Measurements from ENCODE around the gene HOXB6. TPM values are rescaled to one million over a fixed set of nuclear protein-coding genes. Genes with fewer than 3 reads are reported as not detected.

Gene HOXB6
- total RNA-seq (1 to 10 TPM; 2.0 to 4.3 TPM), polyA plus RNA-seq (ENCODE audit: insufficient read depth, low read depth, low replicate concordance) (3.0 TPM)
- long read RNA-seq, donor 1, partial matches to known transcripts, result 5 of 5 reads
- long read RNA-seq, donor 1, other reads (novel, unspliced or antisense), result 0 of 5 reads
- long read RNA-seq, donor 2, result 0 reads

GRCh38 chr17:48604770-48605329 is at the start of gene HOXB6:
HOXB6 (minus strand) TSS chr17:48604986; CDS start chr17:48598150, 6,836 bp downstream.
- DNase-seq, result no peak
- H3K4me1 ChIP-seq, result peaks cover 4% of the 10 kb centered on the region
- intact Hi-C loops (cut with DNase I; ENCODE audit: low total_unique reads), result no loop called here
- no peak within 1 kb of the TSS for H3K27ac ChIP-seq
- no peaks in the 10 kb centered on the region for H3K36me3 ChIP-seq (ENCODE audit: low read depth, missing control alignments)
- 3 to 5% methylated on average over 16 of the region's 16 CpGs for WGBS, 2 donors
- H3K9me3 ChIP-seq, result no peaks in the 10 kb centered on the region
- TF ChIP-seq, protein P1, sequence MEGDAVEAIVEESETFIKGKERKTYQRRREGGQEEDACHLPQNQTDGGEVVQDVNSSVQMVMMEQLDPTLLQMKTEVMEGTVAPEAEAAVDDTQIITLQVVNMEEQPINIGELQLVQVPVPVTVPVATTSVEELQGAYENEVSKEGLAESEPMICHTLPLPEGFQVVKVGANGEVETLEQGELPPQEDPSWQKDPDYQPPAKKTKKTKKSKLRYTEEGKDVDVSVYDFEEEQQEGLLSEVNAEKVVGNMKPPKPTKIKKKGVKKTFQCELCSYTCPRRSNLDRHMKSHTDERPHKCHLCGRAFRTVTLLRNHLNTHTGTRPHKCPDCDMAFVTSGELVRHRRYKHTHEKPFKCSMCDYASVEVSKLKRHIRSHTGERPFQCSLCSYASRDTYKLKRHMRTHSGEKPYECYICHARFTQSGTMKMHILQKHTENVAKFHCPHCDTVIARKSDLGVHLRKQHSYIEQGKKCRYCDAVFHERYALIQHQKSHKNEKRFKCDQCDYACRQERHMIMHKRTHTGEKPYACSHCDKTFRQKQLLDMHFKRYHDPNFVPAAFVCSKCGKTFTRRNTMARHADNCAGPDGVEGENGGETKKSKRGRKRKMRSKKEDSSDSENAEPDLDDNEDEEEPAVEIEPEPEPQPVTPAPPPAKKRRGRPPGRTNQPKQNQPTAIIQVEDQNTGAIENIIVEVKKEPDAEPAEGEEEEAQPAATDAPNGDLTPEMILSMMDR (IDR thresholded peaks at IDR 0.05), result no peak
- TF ChIP-seq POLR2A (IDR thresholded peaks at IDR 0.05), result no peak
- peaks cover 7% of the 10 kb centered on the region for H3K27me3 ChIP-seq
- no peak within 1 kb of the TSS for H3K4me3 ChIP-seq

DNA sequence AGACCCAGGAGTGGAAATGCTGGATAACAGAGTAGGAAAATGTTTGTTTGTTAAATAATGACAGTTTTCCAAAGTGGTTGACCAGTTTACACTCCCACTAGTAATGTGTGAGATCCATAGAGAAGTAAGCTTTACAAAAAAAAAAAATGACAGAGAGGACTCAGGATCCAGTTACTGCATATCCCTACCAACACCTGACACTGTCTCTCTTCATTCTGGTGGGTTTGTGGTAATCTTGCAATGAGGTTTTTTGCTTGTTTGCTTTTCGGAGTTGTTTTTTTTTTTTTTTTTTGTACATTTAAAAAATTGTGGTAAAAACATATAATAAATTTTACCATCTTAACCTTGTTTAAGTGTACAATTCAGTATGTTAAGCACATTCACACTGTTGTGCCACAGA is 45.0 kb upstream of the HOXB6 start:
- DNase-seq, result no peak
- Histone ChIP-seq H3K4me1 (peaks cover 7% of the 10 kb centered on the region), H3K27me3 (no peaks in the 10 kb centered on the region), H3K36me3 (ENCODE audit: low read depth, missing control alignments) (no peaks in the 10 kb centered on the region), H3K27ac (no peak overlapping the region), H3K9me3 (no peaks in the 10 kb centered on the region), H3K4me3 (no peak overlapping the region)
- 70 to 88% methylated on average over 1 of the region's 1 CpG for WGBS, 2 donors
- no peak for TF ChIP-seq POLR2A (IDR thresholded peaks at IDR 0.05)
- TF ChIP-seq, protein P1 (IDR thresholded peaks at IDR 0.05), result no peak
- intact Hi-C loops (cut with DNase I; ENCODE audit: low total_unique reads), result no loop called here

- DNase-seq, result no peak
- no peaks in the 10 kb centered on the region for H3K27me3 ChIP-seq
- intact Hi-C loops (cut with DNase I; ENCODE audit: low total_unique reads), result no loop called here
Measured at GRCh38 chr17:48647963-48648245, 43.1 kb upstream of the HOXB6 start.

DNA sequence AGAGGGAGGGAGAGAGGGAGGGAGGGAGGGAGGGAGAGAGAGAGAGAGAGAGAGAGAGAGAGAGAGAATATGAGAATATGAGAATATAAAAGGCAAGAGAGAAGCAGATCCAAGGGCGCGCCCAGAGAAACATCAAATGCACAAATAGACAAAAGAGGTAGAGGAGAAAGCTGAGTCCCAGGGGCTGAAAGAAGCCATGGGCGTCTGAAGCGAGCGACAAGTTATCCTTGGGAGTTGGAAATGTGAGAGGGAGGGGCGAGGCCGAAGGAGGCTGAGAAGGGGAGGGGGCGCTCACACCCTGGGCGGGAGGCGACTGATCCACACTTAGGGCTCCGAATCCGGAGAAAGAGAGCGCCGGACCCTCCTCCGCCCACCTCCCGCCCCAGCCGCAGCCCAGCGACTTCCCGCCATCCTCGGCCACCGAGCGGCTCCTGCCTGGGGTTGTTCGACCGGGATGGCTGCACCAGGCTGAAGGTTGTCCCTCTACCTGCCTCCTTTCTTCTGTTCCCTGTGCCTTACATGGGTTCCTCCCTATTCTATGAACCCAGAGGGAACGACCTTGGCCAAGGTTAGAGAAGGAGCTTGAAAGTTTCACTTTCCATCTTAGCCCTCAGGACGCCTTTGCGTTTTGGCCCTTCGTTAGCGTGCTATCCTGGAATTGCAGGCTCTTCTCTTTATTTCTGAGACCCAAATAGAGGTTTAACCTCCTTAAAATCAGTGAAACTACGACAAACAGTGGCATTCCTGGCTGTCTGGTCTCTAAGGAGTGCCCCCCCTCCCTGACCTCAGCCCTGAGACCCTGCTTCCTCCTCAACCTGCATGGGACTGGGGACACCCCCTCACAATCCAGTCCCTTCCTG is 42.5 kb upstream of the HOXB6 start:
- TF ChIP-seq, protein P1 (IDR thresholded peaks at IDR 0.05), result no peak
- no peak for TF ChIP-seq POLR2A (IDR thresholded peaks at IDR 0.05)
- Histone ChIP-seq H3K27me3 (no peaks in the 10 kb centered on the region), H3K4me1 (peaks cover 7% of the 10 kb centered on the region), H3K9me3 (no peaks in the 10 kb centered on the region), H3K36me3 (ENCODE audit: low read depth, missing control alignments) (no peaks in the 10 kb centered on the region), H3K4me3 (peak overlapping the region; percentile 18 to 46), H3K27ac (no peak overlapping the region)
- WGBS, 2 donors, result 1 to 2% methylated on average over 26 to 30 of the region's 30 CpGs
- no peak for DNase-seq
- intact Hi-C loops (cut with DNase I; ENCODE audit: low total_unique reads), result no loop called here

More at GRCh38 chr17:48647963-48648245, 43.1 kb upstream of the HOXB6 start:
- Histone ChIP-seq H3K4me3 (no peak overlapping the region), H3K9me3 (no peaks in the 10 kb centered on the region), H3K27ac (no peak overlapping the region), H3K4me1 (peaks cover 7% of the 10 kb centered on the region), H3K36me3 (ENCODE audit: low read depth, missing control alignments) (no peaks in the 10 kb centered on the region)
- TF ChIP-seq POLR2A (IDR thresholded peaks at IDR 0.05), result no peak
- TF ChIP-seq, protein P1 (IDR thresholded peaks at IDR 0.05), result no peak
- 35 to 71% methylated on average over 1 of the region's 1 CpG for WGBS, 2 donors

All from testis (tissue), 5 donors.